Panc1 (cell line): ENCODE data around the gene ANAPC16. TPM values are rescaled to one million over a fixed set of nuclear protein-coding genes. Genes with fewer than 3 reads are reported as not detected.

Experiments
- ATAC-seq: fragments of 200-7000 bp; cut with Tn5 transposase; 2 replicates; pipeline ENCODE4 v1.9.1; 2020; ENCODE audit warnings: mild to moderate bottlenecking, moderate library complexity
- BruUV-seq: library from RNA; stranded (reverse); fragments of 400-500 nt; replicated peaks from 2 replicates; lab custom pipeline; 2021; lab: Mats Ljungman, UMichigan
- CTCF ChIA-PET: fragments of 300-600 bp; sonication (Branson Sonifier 250); formaldehyde crosslinking; loops from one replicate; lab custom pipeline; 2022; ENCODE audit warnings: antibody characterized with exemption; lab: Charles Lee
- POLR2A ChIA-PET: fragments of 300-600 bp; sonication (Branson Sonifier 250); formaldehyde crosslinking; loops from one replicate; lab custom pipeline; 2022; ENCODE audit warnings: antibody characterized with exemption; lab: Charles Lee
- DNase-seq: peaks from one replicate; pipeline ENCODE4 v3.0.0-alpha.2; 2010; ENCODE audit warnings: low read depth, low spot score
- H3K27ac ChIP-seq: 2 replicates; pipeline ENCODE4 v1.5.1; 2011; ENCODE audit warnings: mild to moderate bottlenecking, low read length, inconsistent platforms
- H3K27me3 ChIP-seq: fragments of 200-500 bp; sonication (Bioruptor generic); 2 replicates; pipeline ENCODE4 v1.6.0; 2014; ENCODE audit warnings: low read length, inconsistent platforms; ENCODE audit not compliant: control insufficient read depth, insufficient read depth
- H3K36me3 ChIP-seq: fragments of 200-500 bp; sonication (Bioruptor generic); 2 replicates; pipeline ENCODE4 v1.5.1; 2014; ENCODE audit warnings: inconsistent platforms, mild to moderate bottlenecking, low read length, moderate library complexity; ENCODE audit not compliant: control insufficient read depth, insufficient read depth
- H3K4me1 ChIP-seq: 2 replicates; pipeline ENCODE4 v1.5.1; 2011; ENCODE audit warnings: inconsistent platforms, mild to moderate bottlenecking, low read length, moderate library complexity; ENCODE audit not compliant: control insufficient read depth, insufficient read depth
- H3K4me3 ChIP-seq, 2 experiments: 2 replicates each; pipeline ENCODE4 v1.5.1; 2011 to 2012; ENCODE audit warnings: low read depth in 2 of 2, low read length in 2 of 2, mild to moderate bottlenecking in 2 of 2, inconsistent platforms in 1 of 2, moderate library complexity in 1 of 2
- H3K9me3 ChIP-seq: fragments of 200-500 bp; sonication (Bioruptor generic); 2 replicates; pipeline ENCODE4 v1.5.1; 2014; ENCODE audit warnings: low read depth, mild to moderate bottlenecking, inconsistent platforms, low read length, moderate library complexity; ENCODE audit not compliant: control insufficient read depth, insufficient read depth
- CTCF ChIP-seq: fragments of 450-650 bp; IDR thresholded peaks from 2 replicates; pipeline ENCODE4 v1.5.1; 2017; ENCODE audit warnings: mild to moderate bottlenecking
- POLR2AphosphoS5 ChIP-seq: IDR thresholded peaks from 2 replicates; pipeline ENCODE4 v1.6.1; 2012; ENCODE audit warnings: mild to moderate bottlenecking, low read depth, low read length, moderate library complexity
- REST ChIP-seq, 2 experiments: IDR thresholded peaks; 2 replicates each; pipeline ENCODE4 v1.6.1; 2011 to 2012; ENCODE audit warnings: low read depth in 2 of 2, control low read depth in 1 of 2, low read length in 1 of 2, mild to moderate bottlenecking in 1 of 2, moderate library complexity in 1 of 2; ENCODE audit not compliant: insufficient read depth in 1 of 2
- SIN3A ChIP-seq: IDR thresholded peaks from 2 replicates; pipeline ENCODE4 v1.6.1; 2012; ENCODE audit warnings: low read depth, mild to moderate bottlenecking, low read length, moderate library complexity, borderline replicate concordance; ENCODE audit not compliant: insufficient read depth
- TCF7L2 ChIP-seq: IDR thresholded peaks from 2 replicates; pipeline ENCODE4 v1.6.1; 2011; ENCODE audit warnings: mild to moderate bottlenecking, low read depth, low read length, inconsistent platforms
- in situ Hi-C: cut with HindIII; loops from 2 replicates; pipeline ENCODE4 v1.10.0; 2016; ENCODE audit warnings: low sequenced_read_pairs, low pct_unique_long_range_greater_than_20kb
- intact Hi-C: fragments of 100-400 bp; cut with micrococcal nuclease; formaldehyde crosslinking; loops from one replicate; pipeline ENCODE4 v1.10.0; 2022; ENCODE audit not compliant: unreplicated experiment
- total RNA-seq: library from RNA; stranded (reverse); gene quantifications from one replicate; pipeline ENCODE4 v1.2.1, GENCODE V29; 2021; ENCODE audit not compliant: unreplicated experiment

ANAPC16 gene
- total RNA-seq, 1 experiment from 2014 or later: 110 TPM

GRCh38 chr10:72265990-72266865, 50.4 kb downstream of the ANAPC16 start:
- DNase-seq (no peak), ATAC-seq (no peak)
- H3K27ac ChIP-seq: peak overlapping the region; percentile 13; the same call in 1 of the 2 replicates
- H3K4me3 ChIP-seq: no peak overlapping the region
- CTCF ChIA-PET: interaction anchor here (0.6 kb wide), 1 partner anchor 218 kb away, joined by 4 read pairs; no protein-coding TSS in a partner anchor
- peaks cover 14% of the 10 kb centered on the region for H3K4me1 ChIP-seq
- intact Hi-C loops: no loop called here
- H3K9me3 ChIP-seq: no peaks in the 10 kb centered on the region
- POLR2A ChIA-PET: interaction anchor here (0.6 kb wide), 1 partner anchor 171 kb away, joined by 4 read pairs; no protein-coding TSS in a partner anchor
- no TSS peak for BruUV-seq
- TF ChIP-seq SIN3A (no peak), REST (IDR thresholded peaks at IDR 0.05; ENCODE audit: insufficient read depth in 1 of 2, low read depth in 2 of 2, low read length in 1 of 2) (no peak), CTCF (no peak), POLR2AphosphoS5 (no peak), TCF7L2 (no peak)
- H3K27me3 ChIP-seq: no peaks in the 10 kb centered on the region
- H3K36me3 ChIP-seq: no peaks in the 10 kb centered on the region
- in situ Hi-C loops: no loop called here

- no peak for TF ChIP-seq SIN3A
- no peak for TF ChIP-seq TCF7L2
- TF ChIP-seq CTCF: no peak
- no peak for TF ChIP-seq POLR2AphosphoS5
- H3K36me3 ChIP-seq: no peaks in the 10 kb centered on the region
- no peaks in the 10 kb centered on the region for H3K9me3 ChIP-seq
- intact Hi-C loops (no loop called here), in situ Hi-C loops (no loop called here)
- ATAC-seq (no peak), DNase-seq (no peak)
- peaks cover 12% of the 10 kb centered on the region for H3K4me1 ChIP-seq
- peak overlapping the region; percentile 30; the same call in 1 of the 2 replicates for H3K27ac ChIP-seq
- no peak overlapping the region for H3K4me3 ChIP-seq
- ChIA-PET POLR2A (interaction anchor here (0.6 kb wide), 1 partner anchor 173 kb away, joined by 4 read pairs; no protein-coding TSS in a partner anchor), CTCF (interaction anchor here (0.6 to 0.7 kb wide), 2 partner anchors 61 to 219 kb away, joined by 4 to 6 read pairs; no protein-coding TSS in a partner anchor)
- H3K27me3 ChIP-seq: no peaks in the 10 kb centered on the region
- BruUV-seq: no TSS peak
These were observed 51.6 kb downstream of the ANAPC16 start for GRCh38 chr10:72267381-72267780.
